Measurements from ENCODE around the gene SCO2. TPM values are rescaled to one million over a fixed set of nuclear protein-coding genes. Genes with fewer than 3 reads are reported as not detected.
A peak's percentile ranks its signal among the peaks of the same experiment; 100 is the strongest.

The SCO2 gene
- total and polyA plus RNA-seq, 2 of the 13 experiments (the other 11 are each of a cell fraction or from before 2014, with no cell fraction given): 0.32 to 3.7 TPM

DNA sequence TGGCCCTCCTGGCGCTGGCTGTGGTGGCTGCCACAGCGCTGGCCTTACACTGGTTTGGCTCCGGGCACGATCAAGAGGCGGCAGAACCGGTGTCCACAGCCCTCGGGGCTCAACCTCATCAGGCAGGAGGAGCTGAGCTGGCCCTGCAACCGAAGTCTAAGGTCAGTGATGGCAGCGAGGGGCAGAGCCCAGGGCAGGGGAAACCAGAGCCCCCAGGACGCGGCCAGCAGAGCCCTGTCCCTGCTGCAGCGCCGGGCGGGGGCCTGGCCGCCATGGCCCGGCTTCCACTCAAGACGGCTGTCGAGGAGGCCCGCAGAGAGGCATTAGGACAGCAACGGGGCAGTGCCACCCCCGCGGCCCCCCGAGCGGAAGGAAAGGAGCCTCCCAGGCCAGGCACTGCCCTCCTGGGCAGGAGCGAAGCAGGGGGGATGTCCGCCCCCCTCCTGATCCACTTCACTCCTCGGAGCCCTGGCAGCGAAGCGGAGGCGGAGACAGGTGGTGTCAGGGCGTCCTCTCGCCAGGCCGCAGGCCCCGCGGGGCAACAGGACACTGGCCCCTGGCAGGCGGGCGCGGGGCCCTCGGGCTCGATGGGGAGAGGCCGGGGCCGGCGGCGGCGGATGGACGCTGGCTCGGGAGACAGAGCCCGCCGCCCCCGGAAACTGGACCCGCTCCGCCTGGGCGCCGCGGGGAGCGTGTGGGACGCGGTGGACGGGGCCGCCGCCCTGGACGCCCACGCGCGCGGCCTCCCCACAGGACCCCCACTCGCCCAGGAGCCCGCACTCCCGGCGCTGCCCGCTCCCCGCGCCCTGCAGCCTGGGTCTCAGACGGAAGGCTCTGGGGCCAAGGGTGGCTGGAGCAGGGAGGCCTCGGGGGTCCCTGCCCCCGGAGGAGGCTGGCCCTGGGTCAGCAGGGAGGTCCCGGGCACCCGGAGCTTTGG, 21.2 kb upstream of the SCO2 start:
- intact Hi-C loops (cut with micrococcal nuclease; ENCODE audit: unreplicated experiment): no loop called here
- no TSS peak for BruUV-seq (replicated peaks)

More for the DNA sequence above, 21.2 kb upstream of the SCO2 start:
- WGBS (ENCODE audit: low lambda C conversion rate): 68% methylated on average over 31 of the region's 78 CpGs
- Histone ChIP-seq H4K20me1 (ENCODE audit: insufficient read depth, low read length) (no peaks in the 10 kb centered on the region), H3K9me3 (ENCODE audit: low read length) (no peaks in the 10 kb centered on the region), H3K4me3 (replicated peaks in 1 of 3; ENCODE audit: insufficient read depth in 1 of 3, low read depth in 2 of 3, low read length in 3 of 3) (peak overlapping the region in 2 of 3 experiments; percentile 33 to 48; a peak in 3 of 6 replicates), H3K9ac (ENCODE audit: insufficient read depth, low read depth, low read length) (no peak overlapping the region), H3K36me3 (replicated peaks in 1 of 2; ENCODE audit: control insufficient read depth in 1 of 2, insufficient read depth in 2 of 2, low read length in 2 of 2) (no peaks in the 10 kb centered on the region), H3K4me2 (ENCODE audit: low read depth, low read length) (peak overlapping the region; percentile 45; the same call in 1 of the 2 replicates), H2AFZ (ENCODE audit: low read length) (no peak overlapping the region), H3K27me3 (ENCODE audit: control insufficient read depth in 1 of 2, insufficient read depth in 2 of 2, low read length in 2 of 2) (peaks cover 3 to 30% of the 10 kb centered on the region in 2 experiments), H3K27ac (ENCODE audit: extremely low read length, insufficient read depth, low read length) (no peak overlapping the region), H3K79me2 (ENCODE audit: insufficient read depth, low read length) (no peaks in the 10 kb centered on the region), H3K4me1 (ENCODE audit: insufficient read depth, low read length) (peaks cover 19% of the 10 kb centered on the region)
- TF ChIP-seq FOXP4 (CRISPR knock-in tag; IDR thresholded peaks at IDR 0.05) (no peak), TOPORS (CRISPR knock-in tag; IDR thresholded peaks at IDR 0.05) (no peak), ZBTB8A (CRISPR knock-in tag; IDR thresholded peaks at IDR 0.05; ENCODE audit: borderline replicate concordance, low read depth) (no peak), SIX4 (CRISPR knock-in tag; IDR thresholded peaks at IDR 0.05) (no peak), GABPB1 (CRISPR knock-in tag; IDR thresholded peaks at IDR 0.05) (no peak), MXI1 (IDR thresholded peaks at IDR 0.05; ENCODE audit: borderline replicate concordance, low read depth, low read length) (no peak), ARNT2 (CRISPR knock-in tag; IDR thresholded peaks at IDR 0.05; ENCODE audit: low read depth) (no peak), ZNF484 (CRISPR knock-in tag; IDR thresholded peaks at IDR 0.05; ENCODE audit: borderline replicate concordance, low read depth) (no peak), JARID2 (CRISPR knock-in tag; IDR thresholded peaks at IDR 0.05; ENCODE audit: insufficient replicate concordance) (no peak), PLRG1 (conservative IDR thresholded peaks at IDR 0.05) (no peak), TFAP4 (IDR thresholded peaks at IDR 0.05; ENCODE audit: borderline replicate concordance, low read depth) (no peak), NCOA2 (CRISPR knock-in tag; IDR thresholded peaks at IDR 0.05) (no peak), KLF16 (CRISPR knock-in tag; IDR thresholded peaks at IDR 0.05) (no peak), TRIM22 (IDR thresholded peaks at IDR 0.05) (no peak), ZNF879 (CRISPR knock-in tag; IDR thresholded peaks at IDR 0.05) (no peak)
- TF ChIP-seq, protein P1, sequence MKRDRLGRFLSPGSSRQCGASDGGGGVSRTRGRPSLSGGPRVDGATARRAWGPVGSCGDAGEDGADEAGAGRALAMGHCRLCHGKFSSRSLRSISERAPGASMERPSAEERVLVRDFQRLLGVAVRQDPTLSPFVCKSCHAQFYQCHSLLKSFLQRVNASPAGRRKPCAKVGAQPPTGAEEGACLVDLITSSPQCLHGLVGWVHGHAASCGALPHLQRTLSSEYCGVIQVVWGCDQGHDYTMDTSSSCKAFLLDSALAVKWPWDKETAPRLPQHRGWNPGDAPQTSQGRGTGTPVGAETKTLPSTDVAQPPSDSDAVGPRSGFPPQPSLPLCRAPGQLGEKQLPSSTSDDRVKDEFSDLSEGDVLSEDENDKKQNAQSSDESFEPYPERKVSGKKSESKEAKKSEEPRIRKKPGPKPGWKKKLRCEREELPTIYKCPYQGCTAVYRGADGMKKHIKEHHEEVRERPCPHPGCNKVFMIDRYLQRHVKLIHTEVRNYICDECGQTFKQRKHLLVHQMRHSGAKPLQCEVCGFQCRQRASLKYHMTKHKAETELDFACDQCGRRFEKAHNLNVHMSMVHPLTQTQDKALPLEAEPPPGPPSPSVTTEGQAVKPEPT (CRISPR knock-in tag; IDR thresholded peaks at IDR 0.05; ENCODE audit: low read depth): no peak
- DNase-seq (ENCODE audit: low spot score) (no peak), FAIRE-seq (no peak), ATAC-seq (peak; percentile 38)
- in situ Hi-C loops (cut with HindIII; ENCODE audit: extremely low pct_ligation_motif_present, low pct_unique_long_range_greater_than_20kb): no loop called here
- ChIA-PET CTCF (ENCODE audit: low intra/inter-chr PET ratio, low total read pairs) (no interaction called here), POLR2A (interaction anchor here (0.9 to 4.2 kb wide), 13 partner anchors 10 to 284 kb away, joined by 3 to 34 read pairs (median 7); partner anchors contain the start of genes CHKB, LMF2, NCAPH2 and SCO2)

Data from HepG2 (cell line).